HG02571 (cell line): ENCODE results near the gene OR5H15.
"Not testable (repeated sequence)": the region's sequence is repeated elsewhere in the genome, so short reads cannot be mapped to it uniquely, and the experiment has no call there.

ENCODE experiments used
- ATAC-seq: cut with Tn5 transposase; IDR thresholded peaks from one replicate; pipeline ENCODE4 v1.9.1; 2021; ENCODE audit warnings: mild to moderate bottlenecking, moderate library complexity; ENCODE audit not compliant: unreplicated experiment

OR5H15 gene

DNA sequence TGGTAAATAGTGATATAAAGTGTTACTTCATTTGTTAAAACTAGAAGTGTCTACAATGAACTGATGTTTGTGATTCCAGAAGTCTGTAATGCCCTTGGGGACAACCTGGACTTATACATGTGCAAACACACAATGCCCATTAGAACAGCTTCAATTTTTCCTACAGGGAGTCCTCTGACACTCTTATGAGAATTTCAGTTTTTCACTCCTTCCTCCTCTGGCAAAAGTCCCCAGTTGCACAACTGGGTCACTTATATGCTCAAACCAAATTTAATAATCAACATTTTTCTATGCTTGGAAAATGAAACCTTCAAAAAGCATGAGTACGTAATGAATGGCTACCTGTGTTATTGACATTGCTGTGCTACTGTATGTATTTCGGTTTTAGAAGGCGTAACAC, at the start of gene OR5H15:
TSS of gene OR5H15 (plus strand) at position 301 of the 400 bp plus-strand sequence. CDS start 2,004 bp downstream, outside the sequence.
- no peak for ATAC-seq

DNA sequence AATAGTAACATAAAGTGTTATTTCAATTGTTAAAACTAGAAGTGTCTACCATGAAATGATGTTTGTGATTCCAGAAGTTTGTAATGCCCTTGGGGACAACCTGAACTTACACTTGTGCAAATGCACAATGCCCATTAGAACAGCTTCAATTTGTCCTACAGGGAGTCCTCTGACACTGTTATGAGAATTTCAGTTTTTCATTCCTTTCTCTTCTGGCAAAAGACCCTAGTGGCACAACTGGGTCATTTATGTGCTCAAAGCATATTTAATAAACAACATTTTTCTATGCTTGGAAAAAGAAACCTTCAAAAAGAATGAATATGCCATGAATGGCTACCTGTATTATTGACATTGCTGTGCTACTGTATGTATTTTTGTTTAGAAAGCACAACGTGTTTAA, 36.1 kb upstream of the OR5H15 start, which contains the start of gene OR5H1:
TSS of gene OR5H1 (plus strand) at position 301 of the 400 bp plus-strand sequence. CDS start 1,977 bp downstream, outside the sequence.
- no peak for ATAC-seq

DNA sequence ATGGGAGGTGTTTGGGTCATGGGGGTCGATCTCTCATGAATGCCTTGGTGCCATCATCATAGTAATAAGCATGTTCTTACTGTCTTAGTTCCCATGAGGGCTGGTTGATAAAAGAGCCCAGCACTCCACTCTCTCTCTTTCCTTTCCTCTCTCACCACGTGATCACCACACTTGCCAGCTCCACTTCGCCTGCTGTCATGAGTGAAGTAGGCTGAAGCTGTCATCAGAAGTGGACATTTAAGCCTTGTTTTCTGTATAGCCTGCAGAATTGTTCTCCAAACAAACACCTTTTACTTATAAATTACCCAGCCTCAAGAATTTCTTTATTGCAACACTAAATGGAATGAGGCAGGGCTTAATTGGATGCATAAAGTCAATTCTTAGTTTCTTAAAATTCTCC, 29.9 kb upstream of the OR5H15 start:
- ATAC-seq, result no peak

DNA sequence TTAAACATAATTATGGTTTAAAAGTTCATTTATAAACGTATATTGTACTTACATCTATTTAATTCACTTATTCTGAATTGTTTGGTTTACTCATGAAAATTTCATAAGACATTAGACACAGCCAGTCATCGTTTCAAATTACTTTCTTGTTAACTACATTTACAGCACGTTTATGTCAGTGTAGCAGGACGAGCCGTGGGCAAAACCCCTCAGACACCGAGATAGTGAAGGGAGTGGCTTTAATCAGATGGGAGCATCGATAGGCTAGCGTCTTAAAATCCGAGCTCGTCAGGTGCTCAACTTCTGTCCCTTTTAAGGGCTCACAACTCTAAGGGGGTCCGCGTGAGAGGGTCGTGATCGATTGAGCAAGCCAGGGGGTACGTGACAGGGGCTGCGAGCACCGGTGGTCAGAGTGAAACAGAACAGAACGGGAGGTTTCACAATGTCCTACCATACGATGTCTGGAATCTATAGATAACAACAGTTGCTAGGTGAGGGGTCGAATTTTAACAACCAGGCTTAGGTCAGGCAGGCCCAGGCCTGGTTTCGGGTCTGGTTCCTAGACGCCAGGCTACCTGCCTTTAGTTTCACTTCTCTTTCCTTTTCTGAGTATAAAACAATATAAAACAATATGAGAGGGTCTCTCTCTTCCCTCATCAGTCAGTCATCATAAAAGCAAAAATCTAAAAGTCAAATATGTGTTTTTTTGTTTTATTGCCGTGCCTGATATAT, 28.5 kb upstream of the OR5H15 start:
- not testable (repeated sequence) for ATAC-seq

DNA sequence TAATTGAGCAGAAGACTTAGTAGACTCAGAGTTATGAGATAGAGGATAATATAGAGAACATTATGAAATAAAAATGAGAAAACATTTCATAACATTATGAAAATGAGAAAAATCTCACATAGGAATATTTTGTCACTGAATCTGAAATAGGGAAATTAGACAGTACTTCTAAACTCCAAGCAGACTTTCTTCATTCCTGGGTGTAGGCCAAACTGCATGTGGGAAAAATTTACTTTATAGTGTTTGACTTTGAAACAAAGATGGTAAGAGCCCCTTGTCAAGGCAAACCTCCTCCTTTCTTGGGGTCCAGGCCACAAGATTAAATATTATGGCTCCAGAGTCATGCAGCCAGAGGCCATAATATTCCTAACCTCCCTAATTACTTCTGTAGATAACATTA, 26.0 kb upstream of the OR5H15 start:
- ATAC-seq, result no peak

DNA sequence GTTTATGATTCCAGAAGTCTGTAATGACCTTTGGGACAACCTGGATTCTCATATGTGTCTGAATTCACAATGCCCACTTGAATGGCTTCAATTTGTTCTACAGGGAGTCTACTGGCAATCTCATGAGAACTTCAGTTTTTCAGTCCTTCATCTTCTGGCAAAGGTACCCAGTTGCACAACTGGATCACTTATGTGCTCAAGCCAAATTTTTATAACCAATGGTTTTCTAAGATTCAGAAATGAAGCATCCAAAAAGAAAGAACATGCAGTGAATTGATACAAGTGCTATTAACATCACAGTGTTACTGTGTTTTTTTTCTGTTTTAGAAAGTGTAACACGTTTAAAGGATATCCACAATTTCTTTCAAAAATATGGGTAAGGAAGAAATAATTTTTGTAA, 19.3 kb upstream of the OR5H15 start, which contains the start of gene OR5H14:
TSS of gene OR5H14 (plus strand) at position 301 of the 400 bp plus-strand sequence. CDS start 1,907 bp downstream, outside the sequence.
- no peak for ATAC-seq

DNA sequence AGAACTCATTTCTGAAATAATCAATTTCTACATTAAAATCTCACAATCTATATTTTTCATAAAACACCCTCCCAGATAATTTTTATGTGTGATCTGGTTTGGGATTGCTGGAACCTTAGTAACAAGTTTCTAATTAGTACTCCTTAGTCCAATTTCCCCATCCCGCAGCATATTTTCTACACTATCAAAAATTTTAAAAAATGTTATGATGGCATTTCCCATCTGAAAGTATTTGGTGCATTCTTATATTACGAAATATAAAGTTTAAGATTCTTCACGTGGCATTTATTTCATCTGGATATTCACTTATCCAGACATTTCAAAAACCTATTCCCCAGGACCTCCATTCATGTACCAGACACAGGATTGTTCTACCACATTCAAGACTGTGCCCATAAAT, 17.7 kb upstream of the OR5H15 start:
- ATAC-seq, result no peak

DNA sequence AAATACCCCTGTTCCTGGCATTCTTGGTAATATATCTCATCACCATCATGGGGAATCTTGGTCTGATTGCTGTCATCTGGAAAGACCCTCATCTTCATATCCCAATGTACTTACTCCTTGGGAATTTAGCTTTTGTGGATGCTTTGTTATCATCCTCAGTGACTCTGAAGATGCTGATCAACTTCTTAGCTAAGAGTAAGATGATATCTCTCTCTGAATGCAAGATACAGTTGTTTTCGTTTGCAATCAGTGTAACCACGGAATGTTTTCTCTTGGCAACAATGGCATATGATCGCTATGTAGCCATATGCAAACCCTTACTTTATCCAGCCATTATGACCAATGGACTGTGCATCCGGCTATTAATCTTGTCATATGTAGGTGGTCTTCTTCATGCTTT, 17.0 kb upstream of the OR5H15 start:
- not testable (repeated sequence) for ATAC-seq

DNA sequence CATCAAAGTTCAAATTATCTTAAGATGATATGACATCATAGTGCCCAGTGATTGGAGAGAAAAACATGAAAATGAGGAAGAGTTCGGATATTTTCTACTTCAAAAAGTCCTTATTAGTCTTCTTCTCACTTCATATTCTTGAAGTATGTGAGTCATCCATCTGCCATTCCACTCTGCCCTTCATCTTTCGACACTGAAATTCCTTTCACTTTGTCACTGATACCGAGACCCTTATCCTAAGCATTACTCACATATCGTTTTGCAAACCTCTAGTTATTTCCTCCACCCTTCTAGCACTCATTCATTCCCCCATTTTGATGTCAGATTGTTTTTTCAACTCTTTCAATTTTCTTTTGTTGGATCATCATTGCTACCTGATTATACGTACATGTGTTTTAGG, 15.3 kb upstream of the OR5H15 start:
- ATAC-seq, result no peak

DNA sequence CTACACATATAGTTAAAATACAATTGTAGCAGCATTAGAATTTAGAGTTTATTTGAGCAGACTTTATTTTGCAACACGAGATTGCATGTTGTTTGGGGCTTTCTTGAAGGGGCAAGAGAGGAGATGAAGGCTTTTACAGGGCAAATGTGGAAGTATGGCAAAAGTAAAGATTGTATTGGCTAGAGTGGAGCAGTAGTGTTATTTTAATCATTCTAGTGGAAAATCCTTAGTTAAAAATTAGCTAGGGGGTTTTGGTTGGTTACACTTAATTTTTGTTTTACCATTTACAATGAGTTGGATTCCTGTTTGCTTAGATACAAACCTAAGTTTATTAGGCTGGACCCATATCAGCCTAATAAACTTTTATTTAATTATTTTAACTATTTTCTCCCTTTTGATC, 4.6 kb downstream of the OR5H15 start:
- ATAC-seq, result no peak

DNA sequence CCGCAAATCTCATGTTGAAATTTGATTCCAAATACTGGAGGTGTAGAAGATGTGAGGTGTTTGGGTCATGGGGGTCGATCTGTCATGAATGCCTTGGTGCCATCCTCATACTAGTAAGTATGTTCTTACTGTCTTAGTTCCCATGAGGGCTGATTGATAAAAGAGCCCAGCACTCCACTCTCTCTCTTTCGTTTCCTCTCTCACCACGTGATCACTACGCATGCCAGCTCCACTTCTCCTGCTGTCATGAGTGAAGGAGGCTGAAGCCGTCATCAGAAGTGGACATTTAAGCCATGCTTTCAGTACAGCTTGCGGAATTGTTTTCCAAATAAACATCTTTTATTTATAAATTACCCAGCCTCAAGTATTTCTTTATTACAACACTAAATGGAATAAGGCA, 6.1 kb downstream of the OR5H15 start:
- no peak for ATAC-seq

DNA sequence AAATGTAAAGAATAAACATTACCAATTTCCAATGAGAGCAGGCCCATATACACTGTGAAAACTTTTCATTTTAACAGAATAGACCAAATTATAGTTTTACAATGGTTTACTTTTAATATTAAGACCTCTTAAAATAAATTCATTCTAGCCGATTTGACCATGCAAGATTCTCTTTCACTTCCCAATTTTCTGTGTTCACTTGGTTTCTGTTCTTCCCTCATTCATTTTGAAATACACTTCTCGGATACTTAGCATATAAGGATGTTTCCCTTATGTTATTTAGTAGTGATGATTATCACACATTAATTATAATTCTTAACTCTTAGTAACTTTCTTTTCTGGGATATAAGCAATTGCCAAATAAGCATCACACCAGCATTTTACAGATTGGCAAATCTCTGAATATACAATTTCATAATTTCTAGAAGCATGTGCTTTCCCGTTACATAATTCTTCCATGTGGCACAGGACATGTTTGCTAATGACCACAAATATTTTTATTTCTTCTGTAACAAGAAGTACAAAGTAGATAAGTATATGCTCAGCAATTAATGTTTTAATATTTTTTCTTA, 13.9 kb downstream of the OR5H15 start:
- ATAC-seq, result no peak

DNA sequence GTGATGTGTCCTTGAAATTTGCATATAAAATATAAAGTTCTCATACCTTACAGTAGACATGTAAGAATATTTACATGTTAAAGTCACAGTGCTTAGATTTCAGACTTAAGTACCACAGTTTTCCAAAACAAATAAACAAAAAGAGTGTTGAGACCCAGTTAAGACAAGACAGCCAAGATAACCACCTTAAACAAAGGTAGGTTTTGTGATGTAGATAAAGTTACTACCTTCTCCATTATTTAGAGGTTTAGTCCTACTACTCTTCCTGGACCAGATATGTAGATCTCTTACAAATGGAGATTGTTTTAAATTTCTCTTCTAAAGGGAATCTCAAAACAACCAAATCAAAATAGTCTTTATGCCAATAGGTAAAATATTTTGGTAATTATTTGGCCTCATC, 15.7 kb downstream of the OR5H15 start:
- no peak for ATAC-seq

DNA sequence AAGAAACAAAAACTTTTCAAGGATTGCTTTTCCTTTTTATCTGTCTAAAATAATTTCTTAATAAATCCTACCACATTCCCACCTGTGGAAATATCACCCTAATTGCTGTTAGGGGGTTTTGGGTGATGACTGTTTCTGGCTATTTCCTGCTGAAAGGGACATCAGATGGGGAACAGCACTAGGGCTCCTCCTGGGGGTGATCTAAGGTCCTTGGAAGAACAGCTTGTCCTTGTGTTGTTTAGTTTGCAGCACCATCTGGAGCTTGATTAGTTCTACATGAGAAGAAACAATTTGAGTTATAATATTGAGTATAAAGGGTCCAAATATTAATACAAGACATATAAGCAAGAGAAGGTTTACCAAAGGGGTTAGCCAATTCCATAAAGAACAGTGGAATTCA, 18.7 kb downstream of the OR5H15 start:
- no peak for ATAC-seq

DNA sequence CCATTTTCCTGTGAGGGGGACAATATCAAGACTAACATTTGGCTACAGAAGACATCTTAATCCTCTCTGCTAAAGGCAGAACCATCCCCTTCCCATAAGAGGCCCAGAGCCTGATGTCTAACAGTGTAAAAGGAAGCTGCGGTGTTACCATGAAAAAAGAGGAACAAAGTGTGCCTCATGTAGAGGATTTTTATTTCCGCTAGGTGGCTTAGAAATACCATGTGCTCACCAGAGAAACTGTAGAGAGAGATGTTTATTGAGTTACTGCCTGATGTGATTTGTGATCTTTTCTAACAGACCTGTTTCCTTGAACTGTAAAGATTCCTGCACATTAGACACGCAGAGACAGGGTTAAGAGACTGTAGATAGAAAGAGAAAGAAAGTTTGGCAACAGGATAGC, 22.0 kb downstream of the OR5H15 start:
- no peak for ATAC-seq

DNA sequence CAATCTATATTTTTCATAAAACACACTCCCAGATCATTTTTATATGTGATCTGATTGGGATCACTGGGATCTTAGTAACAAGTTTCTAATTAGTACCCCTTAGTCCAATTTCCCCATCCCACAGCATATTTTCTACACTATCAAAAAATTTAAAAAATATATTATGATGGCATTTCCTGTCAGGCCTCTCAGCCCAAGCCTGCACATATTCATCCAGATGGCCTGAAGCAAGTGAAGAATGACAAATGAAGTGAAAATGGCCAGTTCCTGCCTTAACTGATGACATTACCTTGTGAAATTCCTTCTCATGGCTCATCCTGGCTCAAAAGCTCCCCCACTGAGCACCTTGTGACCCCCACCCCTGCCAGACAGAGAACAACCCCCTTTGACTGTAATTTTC, 24.4 kb downstream of the OR5H15 start:
- ATAC-seq, result not testable (repeated sequence)

DNA sequence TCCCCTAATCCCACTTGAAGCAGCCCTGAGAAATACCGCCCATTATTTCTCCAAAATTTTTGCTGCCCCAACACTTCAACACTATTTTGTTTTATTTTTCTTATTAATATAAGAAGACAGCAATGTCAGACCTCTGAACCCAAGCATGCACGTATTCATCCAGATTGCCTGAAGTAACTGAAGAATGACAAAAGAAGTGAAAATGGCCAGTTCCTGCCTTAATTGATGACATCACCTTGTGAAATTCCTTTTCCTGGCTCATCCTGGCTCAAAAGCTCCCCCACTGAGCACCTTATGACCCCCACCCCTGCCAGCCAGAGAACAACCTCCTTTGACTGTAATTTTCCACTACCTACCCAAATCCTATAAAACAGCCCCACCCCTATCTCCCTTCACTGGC, 29.8 kb downstream of the OR5H15 start:
- not testable (repeated sequence) for ATAC-seq

DNA sequence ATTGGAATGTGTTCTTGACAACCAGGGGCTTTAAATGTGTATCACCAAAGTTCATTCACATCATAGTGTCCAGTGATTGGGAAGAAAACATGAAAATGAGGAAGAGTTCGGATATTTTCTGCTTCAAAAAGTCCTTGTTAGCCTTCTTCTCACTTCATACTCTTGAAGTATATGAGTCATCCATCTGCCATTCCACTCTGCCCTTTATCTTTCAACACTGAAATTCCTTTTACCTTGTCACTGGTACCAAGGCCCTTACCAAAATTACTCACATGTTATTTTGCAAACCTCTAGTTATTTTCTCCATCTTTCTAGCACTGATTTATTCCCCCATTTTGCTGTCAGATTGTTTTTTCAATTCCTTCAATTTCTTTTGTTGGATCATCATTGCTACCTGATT, 32.5 kb downstream of the OR5H15 start:
- ATAC-seq, result no peak

DNA sequence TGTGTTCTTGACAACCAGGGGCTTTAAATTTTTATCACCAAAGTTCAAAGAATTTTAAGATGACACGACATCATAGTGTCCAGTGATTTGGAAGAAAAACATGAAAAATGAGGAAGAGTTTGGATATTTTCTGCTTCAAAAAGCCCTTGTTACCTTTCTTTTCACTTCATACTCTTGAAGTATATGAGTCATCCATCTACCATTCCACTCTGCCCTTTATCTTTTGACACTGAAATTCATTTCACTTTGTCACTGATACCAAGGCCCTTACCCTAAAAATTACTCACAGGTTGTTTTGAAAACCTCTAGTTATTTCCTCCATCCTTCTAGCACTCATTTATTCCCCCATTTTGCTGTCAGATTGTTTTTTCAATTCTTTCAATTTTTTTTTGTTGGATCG, 42.7 kb downstream of the OR5H15 start:
- ATAC-seq, result no peak

DNA sequence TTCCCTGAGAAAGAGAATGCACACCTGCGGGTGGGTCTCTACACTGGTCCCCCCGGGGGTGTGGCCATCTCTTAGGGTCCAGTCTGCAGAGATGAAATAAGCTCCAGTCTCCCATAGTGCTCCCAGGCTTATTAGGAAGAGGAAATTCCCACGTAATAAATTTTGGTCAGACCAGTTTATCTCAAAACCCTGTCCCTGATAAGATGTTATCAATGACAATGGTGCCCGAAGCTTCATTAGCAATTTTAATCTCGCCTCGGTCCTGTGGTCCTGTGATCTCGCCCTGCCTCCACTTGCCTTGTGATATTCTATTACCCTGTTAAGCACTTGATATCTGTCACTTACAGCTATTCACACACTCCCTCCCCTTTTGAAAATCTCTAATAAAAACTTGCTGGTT, 46.8 kb downstream of the OR5H15 start:
- no peak for ATAC-seq

DNA sequence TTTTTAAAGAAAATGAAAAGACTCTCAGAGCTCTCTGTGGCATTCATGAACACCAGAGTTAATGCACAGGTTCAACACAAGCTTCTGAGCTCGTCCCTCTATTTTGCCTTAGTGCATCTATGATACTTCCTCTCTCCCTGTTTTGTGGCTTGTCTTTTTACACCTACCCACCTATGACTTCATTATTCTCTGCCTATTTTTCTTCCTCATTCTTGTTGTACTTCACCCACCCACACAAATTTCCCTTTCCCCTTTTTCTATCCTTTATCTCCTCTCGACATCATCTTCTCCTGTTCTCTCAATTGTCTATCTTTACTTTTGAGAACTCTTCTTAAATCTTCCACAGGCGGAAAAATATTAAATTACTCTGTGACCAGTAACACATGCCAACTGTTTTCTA, 48.6 kb downstream of the OR5H15 start:
- no peak for ATAC-seq
